ENCODE measurements around the gene PLP2.
A peak's percentile ranks its signal among the peaks of the same experiment; 100 is the strongest.
"Not testable (repeated sequence)": the region's sequence is repeated elsewhere in the genome, so short reads cannot be mapped to it uniquely, and the experiment has no call there.

The PLP2 gene

DNA sequence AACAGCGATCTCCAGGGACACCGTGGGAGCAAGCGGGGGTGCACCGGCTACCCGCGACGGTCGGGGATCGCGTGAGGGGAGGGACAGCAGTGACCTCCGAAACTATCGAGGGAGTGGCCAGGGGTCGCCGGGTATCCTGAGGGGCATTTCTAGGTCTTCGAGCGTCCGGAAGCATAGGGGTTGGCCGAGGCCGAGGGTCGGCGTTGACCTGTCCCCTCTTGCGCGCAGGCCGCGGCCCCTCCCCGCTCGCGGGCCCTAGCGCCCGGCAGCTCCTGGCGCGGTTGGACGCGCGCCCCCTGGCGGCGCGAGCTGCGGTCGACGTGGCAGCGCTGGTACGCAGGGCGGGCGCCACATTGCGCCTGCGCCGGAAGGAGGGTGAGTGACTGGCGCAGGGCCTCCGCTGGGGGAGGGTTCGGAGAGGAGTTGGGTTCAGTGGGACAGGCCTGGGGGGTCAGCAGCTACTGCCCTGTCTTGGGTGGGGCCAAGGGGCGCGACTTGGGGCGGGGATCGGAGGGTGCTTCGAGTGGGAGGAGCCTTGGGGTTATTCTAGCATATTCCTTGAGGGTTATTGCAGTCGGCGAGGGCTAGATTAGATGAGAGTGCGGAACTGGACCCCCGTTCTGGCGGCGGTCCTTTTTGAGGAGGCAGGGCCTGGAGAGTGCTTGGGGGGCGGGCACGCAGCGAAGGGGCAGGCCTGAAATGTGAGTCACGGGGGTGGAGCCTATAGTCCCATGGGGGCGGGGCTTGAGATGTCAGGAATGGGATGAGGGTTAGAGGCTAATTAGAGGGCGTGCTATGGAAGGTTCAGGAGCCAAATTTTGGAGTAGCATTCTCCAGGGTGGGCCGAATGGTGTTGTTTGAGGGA lies 7.9 kb upstream of the PLP2 start:
- peak; percentile 82 for DNase-seq (ENCODE audit: low spot score)

DNA sequence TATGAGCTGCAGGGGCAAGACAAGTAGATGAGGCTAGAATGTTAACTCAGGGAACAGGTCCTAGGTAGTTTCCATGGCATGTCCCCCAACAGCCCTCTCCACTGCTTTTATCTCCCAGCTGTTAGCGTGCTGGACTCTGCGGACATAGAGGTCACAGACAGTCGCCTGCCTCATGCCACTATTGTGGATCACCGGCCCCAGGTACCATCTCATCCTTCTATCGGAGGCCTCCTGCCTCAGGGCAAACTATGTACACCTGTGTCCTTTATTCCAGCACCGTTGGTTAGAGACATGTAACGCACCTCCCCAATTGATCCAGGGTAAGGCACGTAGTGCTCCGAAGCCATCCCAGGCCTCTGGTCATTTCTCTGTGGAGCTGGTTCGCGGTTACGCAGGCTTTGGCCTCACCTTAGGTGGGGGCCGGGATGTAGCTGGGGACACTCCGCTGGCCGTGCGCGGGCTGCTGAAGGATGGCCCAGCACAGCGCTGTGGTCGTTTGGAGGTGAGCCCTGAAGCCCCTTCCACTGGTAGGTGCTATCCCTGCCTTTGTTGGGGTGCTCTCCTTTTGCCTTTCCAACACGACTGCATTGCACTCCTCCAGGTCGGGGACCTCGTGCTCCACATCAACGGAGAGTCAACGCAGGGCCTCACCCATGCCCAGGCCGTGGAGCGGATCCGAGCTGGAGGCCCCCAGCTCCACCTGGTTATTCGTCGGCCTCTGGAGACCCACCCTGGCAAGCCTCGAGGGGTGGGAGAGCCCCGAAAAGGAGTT lies 6.9 kb upstream of the PLP2 start:
- DNase-seq (ENCODE audit: low spot score): no peak

DNA sequence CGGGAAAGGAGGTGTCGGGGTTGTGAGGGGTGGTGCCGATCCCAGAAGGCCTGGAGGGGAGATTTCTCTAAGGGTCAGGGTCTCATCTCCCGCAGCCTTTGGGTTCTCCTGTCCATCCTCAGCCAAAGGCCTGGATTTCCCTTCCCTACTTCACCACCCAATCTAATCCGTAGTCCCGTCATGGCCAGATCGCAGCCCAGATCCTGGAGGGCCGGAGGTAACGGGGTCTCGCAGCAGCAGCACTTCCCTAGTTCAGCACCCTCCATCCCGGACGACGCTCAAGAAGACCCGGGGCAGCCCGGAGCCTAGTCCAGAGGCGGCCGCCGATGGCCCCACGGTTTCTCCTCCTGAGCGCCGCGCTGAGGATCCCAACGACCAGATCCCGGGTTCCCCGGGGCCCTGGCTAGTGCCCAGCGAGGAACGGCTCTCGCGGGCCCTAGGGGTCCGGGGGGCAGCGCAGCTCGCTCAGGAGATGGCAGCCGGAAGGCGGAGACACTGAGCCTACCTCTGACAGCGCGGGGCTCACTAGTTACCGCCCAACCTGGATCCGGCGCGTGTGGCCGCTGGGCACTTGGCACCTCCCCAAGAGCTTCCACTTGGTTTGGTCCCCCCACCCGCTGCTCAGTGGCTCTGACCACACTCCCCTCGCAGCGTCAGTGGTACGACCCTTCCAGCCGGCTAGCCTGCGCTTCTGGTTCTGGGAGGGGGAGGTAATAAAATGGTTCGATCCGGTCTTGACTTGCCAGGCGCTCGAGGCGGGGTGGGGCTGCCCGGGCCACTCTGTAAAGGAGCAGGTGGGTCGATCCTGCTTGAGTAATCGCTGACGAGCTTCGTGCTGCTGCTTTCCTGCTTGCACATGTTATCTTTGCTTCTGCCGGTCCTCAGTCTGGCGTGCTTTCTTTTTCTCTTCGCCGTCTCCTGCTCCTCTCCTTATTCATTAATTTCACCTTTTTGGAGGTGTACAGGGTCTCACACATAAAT lies 5.5 kb upstream of the PLP2 start:
- DNase-seq (ENCODE audit: low spot score): peak; percentile 62

DNA sequence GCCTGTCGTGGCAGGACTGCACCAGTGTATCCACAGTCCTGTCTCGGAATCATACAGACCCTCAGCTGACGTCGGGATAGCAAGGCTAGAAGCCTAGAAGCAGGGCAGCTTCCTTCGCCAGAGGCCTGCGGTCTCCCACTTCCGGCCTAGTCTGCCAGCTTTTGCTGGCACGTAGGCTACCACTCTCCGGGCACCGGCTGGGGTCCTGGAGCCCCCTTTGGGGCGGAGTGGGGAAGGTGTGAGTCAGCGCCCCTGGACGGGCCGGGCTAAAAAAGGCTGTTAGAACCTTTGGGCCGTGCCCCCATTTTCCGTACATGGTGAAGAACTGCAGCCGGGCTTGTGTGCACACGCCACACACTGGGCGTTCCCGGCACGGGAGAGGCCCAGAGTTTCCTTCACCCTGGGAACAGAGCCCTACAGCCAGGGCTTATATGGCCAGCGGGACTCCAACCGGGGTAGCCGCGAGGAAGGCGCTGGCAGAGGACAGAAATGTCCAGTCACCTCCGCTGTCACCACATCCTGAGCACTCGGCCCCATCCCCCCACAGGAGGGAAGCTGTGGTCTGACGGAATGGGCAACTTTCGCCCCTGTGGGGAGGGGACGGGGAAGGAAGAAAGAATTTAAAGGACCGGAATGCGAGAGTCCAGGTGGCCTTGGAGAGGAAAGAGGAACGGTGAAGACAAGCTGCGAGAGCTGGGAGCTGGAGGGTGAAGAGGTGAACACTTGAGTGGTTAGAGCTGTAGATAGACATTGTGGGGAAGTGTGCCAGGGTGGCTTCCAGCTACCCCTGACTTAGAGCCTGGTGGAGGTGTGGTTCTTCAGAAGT lies 4.6 kb upstream of the PLP2 start:
- DNase-seq (ENCODE audit: low spot score): peak; percentile 58

DNA sequence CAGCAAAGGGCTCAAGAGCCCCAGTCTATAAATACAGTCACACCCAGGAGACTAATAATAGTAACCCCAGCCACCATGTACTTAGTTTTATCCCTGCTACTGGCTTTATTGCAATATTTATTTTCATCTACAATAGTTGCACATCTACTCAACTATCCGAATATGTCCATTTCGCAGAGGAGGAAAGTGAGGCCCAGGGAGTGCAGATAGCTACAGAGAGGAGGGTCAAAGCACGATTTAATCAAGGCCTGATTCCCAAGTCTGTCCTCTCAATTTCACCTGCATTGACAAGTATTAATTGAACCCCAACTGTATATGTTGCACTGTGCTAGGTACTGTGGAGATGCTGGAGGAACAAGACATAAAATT lies 4.0 kb upstream of the PLP2 start:
- no peak for DNase-seq (ENCODE audit: low spot score)

DNA sequence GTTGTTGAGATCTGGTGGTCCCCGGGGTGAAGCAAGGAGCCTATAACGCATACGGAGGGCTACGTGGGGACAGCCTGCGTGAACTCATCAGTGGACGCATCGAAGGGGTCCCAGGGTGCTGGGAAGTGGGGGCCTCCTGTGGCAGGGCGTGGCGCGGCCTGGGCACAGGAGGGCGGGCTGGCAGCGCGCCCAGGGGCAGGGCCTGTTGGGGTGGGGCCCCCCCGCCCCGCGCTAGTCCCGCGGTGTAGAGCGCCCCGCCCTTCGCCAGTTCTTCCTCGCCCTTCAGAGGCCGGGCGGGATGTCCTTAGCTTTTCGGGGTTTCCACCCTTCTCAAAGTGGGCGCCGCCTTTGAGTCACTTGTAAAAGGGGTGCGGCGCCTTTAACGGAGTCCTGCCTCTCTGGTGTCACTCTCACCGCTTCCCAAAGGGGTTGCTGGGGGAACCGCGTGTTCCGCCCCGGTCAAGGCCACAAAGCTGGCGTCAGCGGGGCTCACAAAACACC lies 632 bp downstream of the PLP2 start:
- peak; percentile 60 for DNase-seq (ENCODE audit: low spot score)

DNA sequence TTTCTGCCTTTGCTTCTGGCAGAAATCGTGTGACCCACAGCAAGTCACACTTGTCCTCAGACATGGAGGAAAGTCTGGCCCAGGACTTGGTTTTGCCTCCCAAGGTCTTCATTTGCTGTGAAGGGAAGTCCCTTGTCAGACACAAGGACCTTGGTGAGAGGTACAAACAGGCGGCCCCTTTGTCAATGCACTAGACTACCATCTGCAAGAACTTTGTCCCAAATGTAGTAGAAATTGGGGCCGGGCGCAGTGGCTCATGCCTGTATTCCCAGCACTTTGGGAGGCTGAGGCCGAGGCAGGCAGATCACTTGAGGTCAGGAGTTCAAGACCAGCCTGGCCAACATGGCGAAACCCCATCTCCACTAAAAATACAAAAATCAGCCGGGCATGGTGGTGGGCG lies 1.8 kb downstream of the PLP2 start:
- not testable (repeated sequence) for DNase-seq (ENCODE audit: low spot score)

DNA sequence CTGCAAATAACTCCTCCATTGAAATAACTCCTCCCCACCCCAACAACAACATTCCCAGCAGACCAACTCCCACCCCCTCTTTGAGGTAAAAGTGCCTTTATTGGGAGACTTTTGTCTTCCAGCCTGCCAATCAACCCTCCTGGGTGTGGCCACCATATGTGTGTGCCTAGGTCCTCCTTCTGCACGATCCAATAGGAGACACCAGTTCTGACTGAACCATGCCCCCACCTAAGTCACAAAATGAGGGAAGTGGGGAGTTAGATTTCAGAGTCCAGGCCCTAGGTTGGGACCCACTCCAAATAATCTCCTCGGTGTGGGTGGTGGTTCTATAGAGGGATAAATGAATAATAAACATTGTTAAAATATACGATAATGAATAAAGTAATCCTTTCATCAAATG lies 3.0 kb downstream of the PLP2 start:
- no peak for DNase-seq (ENCODE audit: low spot score)

DNA sequence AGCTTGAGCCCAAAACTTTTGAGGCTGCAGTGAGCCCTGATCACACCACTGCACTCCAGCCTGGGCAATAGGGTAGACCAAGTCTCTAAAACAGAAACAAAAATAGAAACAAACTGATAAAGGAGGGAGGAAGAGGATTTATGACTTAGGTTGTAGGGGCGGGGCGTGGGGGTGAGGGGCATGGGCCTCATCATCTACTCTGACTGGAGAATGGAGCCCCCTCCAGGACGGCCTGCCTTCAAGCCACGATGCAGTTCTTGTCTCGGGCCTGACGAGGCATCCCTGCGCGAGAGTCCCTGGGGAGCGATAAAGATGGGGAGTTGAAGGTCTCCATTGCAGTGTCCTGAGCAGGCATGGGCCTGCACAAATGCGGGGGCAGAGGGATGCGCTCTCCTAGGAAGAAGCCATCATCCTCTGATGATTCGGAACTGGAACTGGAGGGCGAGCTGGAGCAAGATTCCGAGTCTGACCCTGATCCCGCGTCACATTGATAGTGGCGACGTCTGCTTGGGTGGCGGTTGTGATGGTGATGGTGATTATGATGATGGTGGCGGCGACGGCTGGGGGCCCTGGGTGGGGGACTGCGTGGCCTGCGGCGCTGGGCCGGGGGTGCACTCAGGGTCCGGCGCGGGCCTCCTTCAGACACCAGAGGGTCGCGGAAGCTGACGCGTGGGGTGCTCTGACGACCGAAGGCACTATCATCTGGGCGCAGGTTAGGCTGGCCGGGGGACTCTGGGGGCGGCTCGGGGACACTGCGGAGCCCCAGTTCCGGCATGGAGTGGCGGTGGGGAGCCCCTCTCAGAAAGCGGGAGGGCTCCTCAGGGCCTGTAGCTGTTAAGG lies 4.0 kb downstream of the PLP2 start:
- no peak for DNase-seq (ENCODE audit: low spot score)

DNA sequence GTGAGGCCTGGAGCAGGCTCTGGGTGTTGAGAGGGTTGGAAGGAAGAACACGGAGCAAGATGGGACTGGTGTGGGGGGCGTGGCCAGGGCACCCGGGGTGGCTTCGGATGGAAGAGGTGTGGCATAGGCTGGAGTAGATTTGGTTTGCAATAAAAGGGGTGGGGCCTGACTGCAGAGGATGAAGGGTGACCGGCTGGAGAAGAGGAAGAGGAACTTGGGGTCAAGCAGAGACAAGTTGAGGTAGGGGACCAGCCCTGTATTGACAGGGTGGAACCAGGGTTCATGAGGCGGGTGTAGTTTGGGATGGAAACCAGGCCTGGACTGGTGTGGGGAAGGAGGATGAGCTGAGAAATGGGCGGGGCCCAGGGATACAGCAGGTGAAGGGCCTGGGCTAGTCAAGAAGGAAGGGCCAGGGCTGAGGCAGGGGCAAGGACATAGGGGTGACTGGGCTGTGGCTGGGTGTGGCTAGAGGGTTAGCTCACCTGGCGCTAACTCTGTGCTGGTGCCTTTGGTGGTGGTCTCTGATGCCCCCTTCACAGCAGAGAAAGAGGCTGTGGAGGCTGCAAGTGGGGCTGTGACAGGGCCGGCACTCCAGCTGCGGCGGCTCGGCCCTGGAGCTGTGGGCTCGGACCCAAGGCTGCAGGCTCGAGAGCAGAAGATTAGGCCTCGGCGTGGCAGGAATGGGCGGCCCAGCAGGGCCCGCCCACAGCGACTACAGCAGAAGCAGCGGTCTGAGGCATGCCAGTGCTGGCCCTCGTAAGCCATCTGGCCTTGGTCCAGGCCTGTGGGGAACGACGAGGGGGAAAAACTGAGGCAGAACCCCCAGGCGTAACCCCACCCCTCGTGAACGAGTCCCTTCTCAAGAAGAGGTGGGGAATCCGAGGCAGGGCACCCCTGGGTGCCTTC lies 5.0 kb downstream of the PLP2 start:
- no peak for DNase-seq (ENCODE audit: low spot score)

DNA sequence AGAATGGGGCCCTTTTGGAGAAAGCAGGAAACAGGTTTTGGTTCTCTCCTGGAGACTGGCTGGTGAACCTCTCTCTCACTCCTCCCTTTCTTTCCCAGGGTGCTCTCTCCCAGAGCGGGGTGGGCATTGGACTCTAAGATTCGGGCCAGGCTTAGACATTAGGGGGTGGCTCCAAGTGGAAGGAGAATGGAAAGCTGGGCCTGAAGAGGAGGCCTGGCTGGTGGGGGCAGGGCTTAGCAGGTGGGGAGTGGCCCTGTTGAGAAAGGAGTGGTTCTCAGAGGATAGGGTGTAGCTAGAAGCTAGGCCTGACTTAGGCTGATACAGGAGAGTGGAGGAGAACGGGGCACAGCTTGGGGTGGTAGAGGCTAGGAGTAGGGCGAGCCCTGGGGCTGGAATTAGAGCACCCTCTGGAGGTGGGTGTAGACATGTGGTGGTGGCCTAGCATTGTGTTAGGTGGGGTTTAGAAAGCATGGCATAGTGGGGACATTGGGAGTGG lies 5.7 kb downstream of the PLP2 start:
- DNase-seq (ENCODE audit: low spot score): no peak

DNA sequence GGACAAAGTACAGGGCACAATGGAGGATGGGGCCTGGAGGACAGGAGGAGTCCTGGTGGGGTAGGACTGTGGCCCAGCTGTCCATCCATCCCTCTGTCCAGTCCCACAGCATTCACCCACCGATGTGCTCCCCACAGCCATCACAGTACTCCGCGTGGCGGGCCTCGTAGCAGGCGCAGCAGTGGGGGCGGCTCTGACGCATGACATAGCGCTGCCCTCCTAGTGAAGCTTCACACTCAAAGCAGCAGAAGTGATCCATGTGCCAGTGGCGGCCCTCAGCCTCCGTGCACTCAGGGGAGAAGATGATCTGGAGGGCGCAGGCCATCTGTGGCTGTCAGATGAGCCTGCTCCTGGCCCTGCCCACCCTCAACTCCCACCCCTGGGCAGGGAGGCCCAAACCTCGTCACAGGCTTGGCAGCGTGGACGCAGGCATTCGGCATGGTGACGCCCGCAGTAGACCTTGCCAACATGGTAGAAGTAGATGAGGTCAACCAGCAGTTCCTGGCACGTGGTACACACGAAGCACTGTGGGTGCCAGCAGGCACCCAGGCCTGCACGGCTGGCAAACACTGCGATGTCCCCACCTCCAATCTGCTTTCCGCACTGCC lies 6.3 kb downstream of the PLP2 start:
- no peak for DNase-seq (ENCODE audit: low spot score)

DNA sequence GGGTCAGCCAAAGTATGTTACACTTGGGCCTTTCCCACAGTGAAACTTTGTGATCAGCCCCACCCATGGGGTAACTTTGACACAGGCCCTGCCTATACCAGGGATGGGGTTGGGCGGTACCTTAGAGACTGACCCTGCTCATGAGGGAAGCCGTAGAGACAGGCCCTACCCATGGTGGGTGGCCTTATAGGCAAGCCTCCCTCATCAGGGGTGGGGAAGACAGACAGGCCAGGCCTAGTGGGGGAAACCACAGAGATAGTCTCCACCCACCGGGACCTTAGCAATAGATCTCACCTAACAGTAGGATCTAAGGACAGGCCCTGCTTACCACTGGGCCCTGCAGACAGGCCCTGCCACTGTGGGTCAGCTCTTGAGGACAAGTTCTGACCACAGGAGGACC lies 6.8 kb downstream of the PLP2 start:
- no peak for DNase-seq (ENCODE audit: low spot score)

DNA sequence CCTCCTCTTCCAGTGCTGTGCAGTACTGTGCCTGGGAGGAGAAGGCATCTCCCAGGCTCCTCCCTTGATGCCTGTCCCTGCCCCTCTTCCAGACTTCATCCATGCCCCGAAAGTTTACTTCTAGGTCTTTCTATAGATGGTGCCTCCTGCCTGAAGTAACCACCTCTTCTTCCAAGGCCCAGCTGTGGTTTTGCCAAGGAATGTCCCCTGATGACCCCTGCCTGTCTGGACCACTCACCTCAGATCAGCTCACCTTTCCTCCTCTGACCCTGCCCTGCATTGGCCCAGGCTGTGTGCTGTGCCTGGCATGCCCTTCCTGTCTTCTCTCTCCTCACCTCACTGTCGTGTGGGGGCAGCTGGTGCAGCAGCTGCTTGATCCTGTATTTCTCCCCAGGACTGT lies 7.7 kb downstream of the PLP2 start:
- DNase-seq (ENCODE audit: low spot score): no peak

DNA sequence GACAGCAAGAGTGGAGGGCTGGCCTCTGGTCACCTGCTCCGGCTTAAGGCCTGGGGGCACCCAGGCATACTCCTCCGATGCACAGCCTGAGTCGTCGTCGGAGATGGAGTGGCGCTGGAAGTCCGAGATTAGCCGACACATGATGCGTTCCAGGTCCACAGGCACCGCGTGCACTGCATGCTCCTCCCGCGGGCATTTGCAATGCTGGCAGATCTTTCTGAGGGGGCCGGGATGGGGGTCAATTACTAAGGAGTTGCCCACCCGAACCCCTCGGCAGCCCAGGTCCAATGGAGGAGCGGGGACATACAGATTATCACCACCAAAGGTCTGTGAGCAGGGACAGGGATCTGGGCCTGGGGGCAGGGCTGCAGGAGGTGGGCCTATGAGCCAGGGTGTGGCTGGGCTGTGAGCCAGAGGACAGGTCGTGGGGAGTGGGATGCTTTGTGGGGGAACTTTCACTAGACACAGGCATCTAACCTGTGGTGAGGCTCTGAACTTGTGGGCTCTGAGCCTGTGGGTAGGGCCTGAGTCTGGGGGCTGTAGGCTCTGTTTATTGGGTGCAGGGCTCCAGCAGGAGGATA lies 12.1 kb downstream of the PLP2 start:
- DNase-seq (ENCODE audit: low spot score): no peak

DNA sequence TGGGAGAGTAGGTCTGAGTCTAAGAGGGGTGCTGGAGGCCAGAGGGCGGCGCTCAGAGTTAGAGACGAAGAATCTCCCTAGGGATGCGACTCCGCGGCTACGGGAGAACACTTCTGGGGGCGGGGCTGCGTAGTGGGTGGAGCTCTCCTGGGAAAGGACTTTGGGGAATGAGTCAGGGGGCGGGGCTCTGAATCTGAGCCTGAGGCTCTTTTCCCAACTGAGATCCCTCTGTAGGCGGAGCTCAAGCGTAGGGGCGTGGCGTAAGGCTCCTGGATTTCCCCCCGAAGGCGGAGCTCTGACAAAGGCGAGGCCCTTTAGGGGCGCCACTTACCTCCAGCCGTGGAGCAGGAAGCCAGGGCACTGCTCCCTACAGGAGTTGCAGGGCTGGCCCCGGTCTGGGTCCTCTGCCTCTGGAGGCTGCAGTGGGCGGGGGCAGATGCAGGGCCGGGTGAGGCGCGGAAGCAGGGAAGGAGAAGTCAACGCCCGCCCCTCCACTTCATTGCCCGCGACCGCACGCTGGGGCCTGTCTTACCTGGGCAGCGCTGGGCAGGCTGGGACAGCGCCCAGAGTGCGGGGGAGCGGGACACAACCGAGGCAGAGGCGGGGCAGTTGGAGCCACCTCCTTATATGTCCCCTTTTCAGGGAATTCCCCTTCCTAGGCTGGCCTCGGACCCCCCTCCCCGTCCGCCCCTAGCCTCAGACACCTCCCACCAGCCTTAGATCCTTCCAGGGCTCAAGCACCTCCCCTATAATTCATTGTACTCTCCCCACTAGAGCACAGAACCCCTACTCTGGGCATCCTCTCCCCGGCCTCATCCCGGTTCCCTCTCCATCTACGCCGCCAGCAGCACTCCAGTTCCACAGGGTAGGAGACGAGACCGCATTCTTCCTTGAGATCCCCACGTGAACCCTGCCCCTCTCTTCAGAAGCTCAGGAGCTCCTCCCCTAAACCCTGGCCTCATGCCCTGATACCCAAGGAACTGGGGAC lies 12.9 kb downstream of the PLP2 start:
- peak; percentile 15 for DNase-seq (ENCODE audit: low spot score)

All from CD4-positive, alpha-beta T cell treated with Interleukin-6 at 100 ng/mL for 8 hours (primary cell).